ENCODE measurements around the gene PDCD5.

DNA sequence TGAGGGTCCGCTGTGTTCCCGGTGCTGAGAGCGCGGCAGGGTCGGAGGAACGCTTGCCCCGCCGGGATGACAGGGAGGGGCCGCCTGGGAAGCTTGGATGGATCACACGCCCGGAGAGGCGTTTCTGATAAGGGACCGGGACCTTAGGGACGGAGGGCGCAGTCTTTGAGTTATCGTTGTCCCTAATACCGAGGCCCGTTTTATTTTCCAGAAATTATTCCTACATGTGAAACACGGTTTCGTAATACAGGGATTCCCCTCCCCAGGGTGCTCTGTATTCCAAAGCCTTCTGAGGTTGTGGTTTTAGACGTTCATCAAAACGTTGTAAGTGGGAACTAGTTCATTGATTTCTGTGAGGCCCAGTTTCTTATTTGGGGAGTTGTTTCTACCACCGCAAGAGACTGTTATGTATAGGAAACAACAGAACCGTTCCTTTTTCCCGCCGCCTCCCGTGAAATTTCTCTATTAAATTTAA, 752 bp downstream of the PDCD5 start:
- TF ChIP-seq, protein P1, sequence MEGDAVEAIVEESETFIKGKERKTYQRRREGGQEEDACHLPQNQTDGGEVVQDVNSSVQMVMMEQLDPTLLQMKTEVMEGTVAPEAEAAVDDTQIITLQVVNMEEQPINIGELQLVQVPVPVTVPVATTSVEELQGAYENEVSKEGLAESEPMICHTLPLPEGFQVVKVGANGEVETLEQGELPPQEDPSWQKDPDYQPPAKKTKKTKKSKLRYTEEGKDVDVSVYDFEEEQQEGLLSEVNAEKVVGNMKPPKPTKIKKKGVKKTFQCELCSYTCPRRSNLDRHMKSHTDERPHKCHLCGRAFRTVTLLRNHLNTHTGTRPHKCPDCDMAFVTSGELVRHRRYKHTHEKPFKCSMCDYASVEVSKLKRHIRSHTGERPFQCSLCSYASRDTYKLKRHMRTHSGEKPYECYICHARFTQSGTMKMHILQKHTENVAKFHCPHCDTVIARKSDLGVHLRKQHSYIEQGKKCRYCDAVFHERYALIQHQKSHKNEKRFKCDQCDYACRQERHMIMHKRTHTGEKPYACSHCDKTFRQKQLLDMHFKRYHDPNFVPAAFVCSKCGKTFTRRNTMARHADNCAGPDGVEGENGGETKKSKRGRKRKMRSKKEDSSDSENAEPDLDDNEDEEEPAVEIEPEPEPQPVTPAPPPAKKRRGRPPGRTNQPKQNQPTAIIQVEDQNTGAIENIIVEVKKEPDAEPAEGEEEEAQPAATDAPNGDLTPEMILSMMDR (IDR thresholded peaks at IDR 0.05): no peak
- TF ChIP-seq POLR2AphosphoS5 (IDR thresholded peaks at IDR 0.05; ENCODE audit: low read depth, low read length): no peak
- TF ChIP-seq, protein P2, sequence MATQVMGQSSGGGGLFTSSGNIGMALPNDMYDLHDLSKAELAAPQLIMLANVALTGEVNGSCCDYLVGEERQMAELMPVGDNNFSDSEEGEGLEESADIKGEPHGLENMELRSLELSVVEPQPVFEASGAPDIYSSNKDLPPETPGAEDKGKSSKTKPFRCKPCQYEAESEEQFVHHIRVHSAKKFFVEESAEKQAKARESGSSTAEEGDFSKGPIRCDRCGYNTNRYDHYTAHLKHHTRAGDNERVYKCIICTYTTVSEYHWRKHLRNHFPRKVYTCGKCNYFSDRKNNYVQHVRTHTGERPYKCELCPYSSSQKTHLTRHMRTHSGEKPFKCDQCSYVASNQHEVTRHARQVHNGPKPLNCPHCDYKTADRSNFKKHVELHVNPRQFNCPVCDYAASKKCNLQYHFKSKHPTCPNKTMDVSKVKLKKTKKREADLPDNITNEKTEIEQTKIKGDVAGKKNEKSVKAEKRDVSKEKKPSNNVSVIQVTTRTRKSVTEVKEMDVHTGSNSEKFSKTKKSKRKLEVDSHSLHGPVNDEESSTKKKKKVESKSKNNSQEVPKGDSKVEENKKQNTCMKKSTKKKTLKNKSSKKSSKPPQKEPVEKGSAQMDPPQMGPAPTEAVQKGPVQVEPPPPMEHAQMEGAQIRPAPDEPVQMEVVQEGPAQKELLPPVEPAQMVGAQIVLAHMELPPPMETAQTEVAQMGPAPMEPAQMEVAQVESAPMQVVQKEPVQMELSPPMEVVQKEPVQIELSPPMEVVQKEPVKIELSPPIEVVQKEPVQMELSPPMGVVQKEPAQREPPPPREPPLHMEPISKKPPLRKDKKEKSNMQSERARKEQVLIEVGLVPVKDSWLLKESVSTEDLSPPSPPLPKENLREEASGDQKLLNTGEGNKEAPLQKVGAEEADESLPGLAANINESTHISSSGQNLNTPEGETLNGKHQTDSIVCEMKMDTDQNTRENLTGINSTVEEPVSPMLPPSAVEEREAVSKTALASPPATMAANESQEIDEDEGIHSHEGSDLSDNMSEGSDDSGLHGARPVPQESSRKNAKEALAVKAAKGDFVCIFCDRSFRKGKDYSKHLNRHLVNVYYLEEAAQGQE (IDR thresholded peaks at IDR 0.05; ENCODE audit: insufficient read depth in 1 of 2, low read depth in 2 of 2, low read length in 1 of 2): no peak
- no peak for TF ChIP-seq SIN3A (IDR thresholded peaks at IDR 0.05; ENCODE audit: borderline replicate concordance, insufficient read depth, low read depth, low read length)
